Endodermal cell (in vitro differentiated cells): ENCODE results near the gene CFAP65. TPM values are rescaled to one million over a fixed set of nuclear protein-coding genes. Genes with fewer than 3 reads are reported as not detected.

Experiments
- DNase-seq: peaks from one replicate; pipeline ENCODE4 v3.0.0-alpha.2; 2017
- H3K27ac ChIP-seq: 2 replicates; pipeline ENCODE4 v1.5.1; 2013; ENCODE audit warnings: mild to moderate bottlenecking, low read depth, low read length, moderate library complexity
- H3K27me3 ChIP-seq: 2 replicates; pipeline ENCODE4 v1.6.1; 2013; ENCODE audit warnings: mild to moderate bottlenecking, low read length, moderate library complexity; ENCODE audit not compliant: insufficient read depth, control insufficient read depth, poor library complexity, severe bottlenecking
- H3K36me3 ChIP-seq: 2 replicates; pipeline ENCODE4 v1.7.0; 2013; ENCODE audit warnings: mild to moderate bottlenecking, low read length, moderate library complexity; ENCODE audit not compliant: control insufficient read depth, insufficient read depth
- H3K4me1 ChIP-seq: one replicate; pipeline ENCODE4 v1.7.0; 2013; ENCODE audit warnings: low read length; ENCODE audit not compliant: control insufficient read depth, insufficient read depth
- H3K4me3 ChIP-seq: 2 replicates; pipeline ENCODE4 v1.5.1; 2013; ENCODE audit warnings: mild to moderate bottlenecking, low read length, moderate library complexity
- H3K9ac ChIP-seq: 2 replicates; pipeline ENCODE4 v1.6.1; 2013; ENCODE audit warnings: mild to moderate bottlenecking, low read length, moderate library complexity; ENCODE audit not compliant: poor library complexity, severe bottlenecking; ENCODE audit errors: extremely low read depth
- H3K9me3 ChIP-seq: 2 replicates; pipeline ENCODE4 v1.6.1; 2013; ENCODE audit warnings: mild to moderate bottlenecking, low read length, moderate library complexity; ENCODE audit not compliant: control insufficient read depth
- H3K27ac Mint-ChIP-seq: 2 replicates; pipeline ENCODE4 v1.8.0; 2020; ENCODE audit warnings: mixed read lengths
- H3K27me3 Mint-ChIP-seq: 2 replicates; pipeline ENCODE4 v1.8.0; 2021; ENCODE audit warnings: mild to moderate bottlenecking, mixed read lengths; ENCODE audit not compliant: insufficient read depth
- H3K36me3 Mint-ChIP-seq: 2 replicates; pipeline ENCODE4 v1.8.0; 2020; ENCODE audit warnings: low read depth, mixed read lengths
- H3K4me1 Mint-ChIP-seq: 2 replicates; pipeline ENCODE4 v1.8.0; 2020; ENCODE audit warnings: mixed read lengths
- H3K4me3 Mint-ChIP-seq: 2 replicates; pipeline ENCODE4 v1.8.0; 2020; ENCODE audit warnings: mild to moderate bottlenecking, moderate library complexity, mixed read lengths
- H3K9me3 Mint-ChIP-seq: 2 replicates; pipeline ENCODE4 v1.8.0; 2020; ENCODE audit warnings: mild to moderate bottlenecking, mixed read lengths
- CTCF ChIP-seq: fragments of 200-600 bp; sonication (generic); conservative IDR thresholded peaks from 2 replicates; pipeline ENCODE4 v1.5.0; 2021; ENCODE audit warnings: antibody characterized with exemption, mild to moderate bottlenecking
- WGBS, 2 experiments: methylation state at CpG; one replicate each; pipeline versions ENCODE4 v1.1.5 to v1.1.7; 2013; ENCODE audit warnings: missing lambda C conversion rate in 2 of 2, mixed read lengths in 1 of 2; ENCODE audit not compliant: insufficient coverage in 1 of 2, insufficient read length in 1 of 2; 5-methylcytosine and 5-hydroxymethylcytosine counted together
- total RNA-seq, 2 donors: library from RNA; stranded (reverse); fragmentation: NEBNext Ultra II Directional in 1 of 2; extraction: Animal tissue kit (Norgen Biotek cat#: 25700) in 1 of 2; gene quantifications; 2 replicates in 1 of 2; 3 replicates in 1 of 2; pipeline ENCODE4 v1.2.1, GENCODE V29; 2021

The CFAP65 gene
- total RNA-seq, 2 donors from 2014 or later: 0.84 to 1.5 TPM

GRCh38 chr2:219054956-219055903 lies 13.9 kb upstream of the CFAP65 start:
- Mint-ChIP-seq H3K27me3 (peaks cover 93% of the 10 kb centered on the region), H3K4me1 (peaks cover 6% of the 10 kb centered on the region), H3K36me3 (peaks cover 7% of the 10 kb centered on the region), H3K4me3 (no peak overlapping the region), H3K27ac (no peak overlapping the region), H3K9me3 (no peaks in the 10 kb centered on the region)
- no peak for DNase-seq
- 90 to 94% methylated on average over 30 to 43 of the region's 43 CpGs for WGBS, 2 experiments
- Histone ChIP-seq H3K9me3 (no peaks in the 10 kb centered on the region), H3K4me3 (no peak overlapping the region), H3K9ac (no peak overlapping the region), H3K27me3 (peaks cover 100% of the 10 kb centered on the region), H3K4me1 (peaks cover 5% of the 10 kb centered on the region), H3K36me3 (no peaks in the 10 kb centered on the region), H3K27ac (no peak overlapping the region)
- TF ChIP-seq CTCF: no peak

GRCh38 chr2:219049282-219049681 lies 8.0 kb upstream of the CFAP65 start:
- no peak overlapping the region for H3K4me3 ChIP-seq

GRCh38 chr2:219045937-219046550 lies 4.7 kb upstream of the CFAP65 start:
- Histone ChIP-seq H3K4me1 (no peaks in the 10 kb centered on the region), H3K27me3 (peaks cover 77% of the 10 kb centered on the region), H3K4me3 (no peak overlapping the region), H3K9me3 (no peaks in the 10 kb centered on the region), H3K9ac (no peak overlapping the region), H3K36me3 (no peaks in the 10 kb centered on the region), H3K27ac (no peak overlapping the region)
- H3K27me3 Mint-ChIP-seq: peaks cover 80% of the 10 kb centered on the region
- H3K27ac Mint-ChIP-seq: no peak overlapping the region
- no peak overlapping the region for H3K4me3 Mint-ChIP-seq
- peaks cover 3% of the 10 kb centered on the region for H3K4me1 Mint-ChIP-seq
- H3K36me3 Mint-ChIP-seq: no peaks in the 10 kb centered on the region
- no peaks in the 10 kb centered on the region for H3K9me3 Mint-ChIP-seq
- no peak for TF ChIP-seq CTCF
- peak; percentile 91 for DNase-seq
- 8% methylated on average over 2 to 6 of the region's 6 CpGs for WGBS, 2 experiments

More at GRCh38 chr2:219049282-219049681, 8.0 kb upstream of the CFAP65 start:
- Histone ChIP-seq H3K36me3 (no peaks in the 10 kb centered on the region), H3K9me3 (no peaks in the 10 kb centered on the region), H3K4me1 (no peaks in the 10 kb centered on the region), H3K27ac (no peak overlapping the region), H3K27me3 (peaks cover 82% of the 10 kb centered on the region), H3K9ac (no peak overlapping the region)
- TF ChIP-seq CTCF: no peak
- no peaks in the 10 kb centered on the region for H3K9me3 Mint-ChIP-seq
- DNase-seq: no peak
- H3K27me3 Mint-ChIP-seq: peaks cover 82% of the 10 kb centered on the region
- no peaks in the 10 kb centered on the region for H3K36me3 Mint-ChIP-seq
- no peaks in the 10 kb centered on the region for H3K4me1 Mint-ChIP-seq
- no peak overlapping the region for H3K4me3 Mint-ChIP-seq
- WGBS, 2 experiments: 75 to 86% methylated on average over 1 to 6 of the region's 6 CpGs
- H3K27ac Mint-ChIP-seq: no peak overlapping the region
